IMR-90 (cell line): ENCODE measurements around the gene MARCHF3.

Source experiments
- CTCF ChIP-seq: conservative IDR thresholded peaks from 2 replicates; pipeline ENCODE4 v1.5.1; 2012; ENCODE audit warnings: mild to moderate bottlenecking, low read depth, low read length, improper control_type of control experiment
- FOS ChIP-seq: fragments of 150-350 bp; IDR thresholded peaks from 2 replicates; pipeline ENCODE4 v1.6.1; 2016; ENCODE audit warnings: low read depth, low read length
- MXI1 ChIP-seq: IDR thresholded peaks from 2 replicates; pipeline ENCODE4 v1.6.1; 2012; ENCODE audit warnings: low read depth, mild to moderate bottlenecking, low read length, moderate library complexity, borderline replicate concordance
- POLR2A ChIP-seq: IDR thresholded peaks from 2 replicates; pipeline ENCODE4 v1.6.1; 2012; ENCODE audit warnings: mild to moderate bottlenecking, low read depth, low read length
- RCOR1 ChIP-seq: IDR thresholded peaks from 2 replicates; pipeline ENCODE4 v1.6.1; 2012; ENCODE audit warnings: mild to moderate bottlenecking, low read length, improper control_type of control experiment; ENCODE audit not compliant: insufficient replicate concordance

GRCh38 chr5:127077366-127077765, 47.0 kb upstream of the MARCHF3 start:
- TF ChIP-seq POLR2A (no peak), CTCF (no peak), RCOR1 (no peak), MXI1 (no peak), FOS (no peak)
